ENCODE results near the gene GAS7.

The GAS7 gene

DNA sequence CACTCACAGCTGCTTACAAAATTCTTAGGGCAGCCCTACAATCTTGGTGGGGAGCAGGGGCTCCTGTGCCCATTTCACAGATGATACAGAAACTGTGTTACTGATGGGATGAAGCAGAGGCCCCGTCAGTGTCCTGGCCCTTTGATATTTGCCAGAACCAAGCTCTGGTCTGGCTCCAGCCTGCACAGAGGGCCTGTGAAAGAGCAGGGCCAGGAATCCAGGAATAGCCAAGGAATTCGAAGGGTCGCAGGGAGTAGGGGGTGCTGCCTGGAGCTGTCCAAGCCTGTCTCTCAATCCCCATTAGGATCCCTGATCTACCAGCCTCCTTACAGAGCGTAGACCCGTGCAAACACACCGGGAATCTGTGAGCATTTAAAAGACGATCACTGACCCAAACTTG is 207.1 kb downstream of the GAS7 start:
- 0 out of 2 replicates have a peak, but pooled peaks cover 2% of the 10 kb centered on the region for H3K9me3 ChIP-seq (ENCODE audit: control insufficient read depth, insufficient read depth, low read depth, low read length)
- no peak overlapping the region for H3K27ac ChIP-seq (ENCODE audit: low read depth, low read length)
- H3K27me3 ChIP-seq (ENCODE audit: control insufficient read depth, insufficient read depth, low read length) = no peaks in the 10 kb centered on the region
- H3K4me3 ChIP-seq (ENCODE audit: low read depth, low read length) = no peak overlapping the region
- H3K4me1 ChIP-seq (ENCODE audit: control insufficient read depth, insufficient read depth, low read length) = peaks cover 5% of the 10 kb centered on the region
- H3K36me3 ChIP-seq (ENCODE audit: control insufficient read depth, insufficient read depth, low read length) = no peaks in the 10 kb centered on the region
- no peak overlapping the region for H3K9ac ChIP-seq (ENCODE audit: low read length)

GRCh38 chr17:9987779-9988585 is 210.4 kb downstream of the GAS7 start:
- peaks cover 5% of the 10 kb centered on the region for H3K4me1 ChIP-seq (ENCODE audit: control insufficient read depth, insufficient read depth, low read length)
- H3K36me3 ChIP-seq (ENCODE audit: control insufficient read depth, insufficient read depth, low read length) = no peaks in the 10 kb centered on the region
- no peak overlapping the region for H3K27ac ChIP-seq (ENCODE audit: low read depth, low read length)
- no peak overlapping the region for H3K4me3 ChIP-seq (ENCODE audit: low read depth, low read length)
- H3K27me3 ChIP-seq (ENCODE audit: control insufficient read depth, insufficient read depth, low read length) = no peaks in the 10 kb centered on the region
- 0 out of 2 replicates have a peak, but pooled peaks cover 2% of the 10 kb centered on the region for H3K9me3 ChIP-seq (ENCODE audit: control insufficient read depth, insufficient read depth, low read depth, low read length)
- H3K9ac ChIP-seq (ENCODE audit: low read length) = no peak overlapping the region

DNA sequence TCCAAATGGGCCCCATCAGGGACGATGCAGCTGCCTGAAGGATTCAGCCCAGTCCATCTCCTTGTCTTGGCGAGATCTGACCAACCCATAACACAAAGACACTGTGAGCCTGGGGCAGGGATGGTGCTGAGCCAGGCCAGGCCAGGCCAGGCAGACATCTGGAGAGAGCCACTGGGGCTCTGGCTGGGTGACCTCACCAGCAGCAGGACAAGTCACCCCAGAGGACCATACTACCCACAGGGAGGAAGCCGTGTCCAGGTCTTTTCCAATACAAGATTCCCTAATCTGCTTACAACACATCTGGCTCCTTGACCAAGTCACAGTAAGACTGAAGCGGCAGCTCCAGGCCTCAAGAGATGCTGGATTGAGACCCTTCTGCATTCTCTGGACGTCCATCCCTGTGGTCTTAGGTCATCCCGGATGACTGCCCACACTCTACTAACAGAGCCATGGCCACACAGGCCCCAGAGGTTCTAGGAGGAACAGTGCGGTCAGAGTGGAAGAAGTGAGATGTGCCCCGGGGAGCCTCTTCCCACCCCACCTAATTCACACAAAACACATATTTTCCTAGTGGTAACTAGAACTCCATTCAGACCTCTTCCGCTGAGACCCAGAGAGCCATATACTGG is 211.5 kb downstream of the GAS7 start:
- 0 out of 2 replicates have a peak, but pooled peaks cover 2% of the 10 kb centered on the region for H3K9me3 ChIP-seq (ENCODE audit: control insufficient read depth, insufficient read depth, low read depth, low read length)
- H3K27ac ChIP-seq (ENCODE audit: low read depth, low read length) = no peak overlapping the region
- H3K36me3 ChIP-seq (ENCODE audit: control insufficient read depth, insufficient read depth, low read length) = no peaks in the 10 kb centered on the region
- peaks cover 5% of the 10 kb centered on the region for H3K4me1 ChIP-seq (ENCODE audit: control insufficient read depth, insufficient read depth, low read length)
- H3K27me3 ChIP-seq (ENCODE audit: control insufficient read depth, insufficient read depth, low read length) = no peaks in the 10 kb centered on the region
- H3K4me3 ChIP-seq (ENCODE audit: low read depth, low read length) = no peak overlapping the region
- no peak overlapping the region for H3K9ac ChIP-seq (ENCODE audit: low read length)

GRCh38 chr17:9985646-9986045 is 212.8 kb downstream of the GAS7 start:
- Histone ChIP-seq H3K9me3 (ENCODE audit: control insufficient read depth, insufficient read depth, low read depth, low read length) (0 out of 2 replicates have a peak, but pooled peaks cover 2% of the 10 kb centered on the region), H3K27ac (ENCODE audit: low read depth, low read length) (no peak overlapping the region), H3K4me1 (ENCODE audit: control insufficient read depth, insufficient read depth, low read length) (peaks cover 5% of the 10 kb centered on the region), H3K36me3 (ENCODE audit: control insufficient read depth, insufficient read depth, low read length) (no peaks in the 10 kb centered on the region), H3K4me3 (ENCODE audit: low read depth, low read length) (no peak overlapping the region), H3K9ac (ENCODE audit: low read length) (no peak overlapping the region), H3K27me3 (ENCODE audit: control insufficient read depth, insufficient read depth, low read length) (no peaks in the 10 kb centered on the region)

DNA sequence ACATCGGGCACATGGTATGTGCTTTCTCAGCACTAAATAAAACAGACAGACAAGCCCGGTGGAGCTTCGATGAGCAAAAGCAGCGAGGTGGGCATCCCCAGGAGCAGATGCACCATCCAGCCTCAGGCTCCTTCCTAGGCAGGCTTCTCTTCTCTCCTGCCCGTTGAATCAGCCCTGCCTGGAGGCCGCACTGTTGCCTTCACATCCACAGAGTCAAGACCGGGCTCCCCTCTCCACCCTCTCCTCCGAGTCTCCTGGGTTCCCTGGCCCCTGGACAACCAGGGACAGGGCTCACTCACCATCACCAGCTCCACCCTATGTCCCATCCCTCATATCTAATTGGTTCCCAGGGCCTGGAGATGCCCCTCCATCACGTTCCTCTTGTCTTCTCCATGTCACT is 213.6 kb downstream of the GAS7 start:
- H3K27ac ChIP-seq (ENCODE audit: low read depth, low read length) = no peak overlapping the region

DNA sequence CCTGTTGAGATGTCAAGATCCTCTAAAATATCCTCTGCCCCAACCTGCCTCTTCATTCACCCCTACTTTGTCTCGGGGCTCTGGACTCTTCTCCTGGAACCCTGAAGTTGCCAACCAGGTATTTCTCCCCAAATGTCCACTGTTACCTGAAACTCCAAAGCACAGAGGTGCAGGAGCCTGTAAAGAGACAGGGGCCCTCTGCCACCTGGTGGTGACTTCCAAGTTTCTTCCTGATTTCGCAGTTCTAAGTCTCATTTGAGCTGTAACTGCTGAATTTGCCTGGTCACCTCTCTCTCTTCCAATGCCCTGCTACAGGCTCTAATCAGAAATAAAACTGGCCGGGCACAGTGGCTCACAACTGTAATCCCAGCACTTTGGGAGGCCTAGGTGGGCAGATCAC is 216.2 kb downstream of the GAS7 start:
- Histone ChIP-seq H3K4me1 (ENCODE audit: control insufficient read depth, insufficient read depth, low read length) (no peaks in the 10 kb centered on the region), H3K9ac (ENCODE audit: low read length) (no peak overlapping the region), H3K4me3 (ENCODE audit: low read depth, low read length) (no peak overlapping the region)

More for the DNA sequence above, 213.6 kb downstream of the GAS7 start:
- Histone ChIP-seq H3K9ac (ENCODE audit: low read length) (no peak overlapping the region), H3K27me3 (ENCODE audit: control insufficient read depth, insufficient read depth, low read length) (no peaks in the 10 kb centered on the region), H3K36me3 (ENCODE audit: control insufficient read depth, insufficient read depth, low read length) (no peaks in the 10 kb centered on the region), H3K4me1 (ENCODE audit: control insufficient read depth, insufficient read depth, low read length) (peaks cover 5% of the 10 kb centered on the region), H3K9me3 (ENCODE audit: control insufficient read depth, insufficient read depth, low read depth, low read length) (0 out of 2 replicates have a peak, but pooled peaks cover 2% of the 10 kb centered on the region), H3K4me3 (ENCODE audit: low read depth, low read length) (no peak overlapping the region)

GRCh38 chr17:9981344-9981915 is 217.0 kb downstream of the GAS7 start:
- H3K27ac ChIP-seq (ENCODE audit: low read depth, low read length) = no peak overlapping the region
- no peaks in the 10 kb centered on the region for H3K4me1 ChIP-seq (ENCODE audit: control insufficient read depth, insufficient read depth, low read length)
- no peak overlapping the region for H3K4me3 ChIP-seq (ENCODE audit: low read depth, low read length)
- no peaks in the 10 kb centered on the region for H3K27me3 ChIP-seq (ENCODE audit: control insufficient read depth, insufficient read depth, low read length)
- no peak overlapping the region for H3K9ac ChIP-seq (ENCODE audit: low read length)
- no peaks in the 10 kb centered on the region for H3K36me3 ChIP-seq (ENCODE audit: control insufficient read depth, insufficient read depth, low read length)
- H3K9me3 ChIP-seq (ENCODE audit: control insufficient read depth, insufficient read depth, low read depth, low read length) = no peaks in the 10 kb centered on the region

More for the DNA sequence above, 216.2 kb downstream of the GAS7 start:
- no peak overlapping the region for H3K27ac ChIP-seq (ENCODE audit: low read depth, low read length)
- H3K27me3 ChIP-seq (ENCODE audit: control insufficient read depth, insufficient read depth, low read length) = no peaks in the 10 kb centered on the region
- no peaks in the 10 kb centered on the region for H3K9me3 ChIP-seq (ENCODE audit: control insufficient read depth, insufficient read depth, low read depth, low read length)
- H3K36me3 ChIP-seq (ENCODE audit: control insufficient read depth, insufficient read depth, low read length) = no peaks in the 10 kb centered on the region

DNA sequence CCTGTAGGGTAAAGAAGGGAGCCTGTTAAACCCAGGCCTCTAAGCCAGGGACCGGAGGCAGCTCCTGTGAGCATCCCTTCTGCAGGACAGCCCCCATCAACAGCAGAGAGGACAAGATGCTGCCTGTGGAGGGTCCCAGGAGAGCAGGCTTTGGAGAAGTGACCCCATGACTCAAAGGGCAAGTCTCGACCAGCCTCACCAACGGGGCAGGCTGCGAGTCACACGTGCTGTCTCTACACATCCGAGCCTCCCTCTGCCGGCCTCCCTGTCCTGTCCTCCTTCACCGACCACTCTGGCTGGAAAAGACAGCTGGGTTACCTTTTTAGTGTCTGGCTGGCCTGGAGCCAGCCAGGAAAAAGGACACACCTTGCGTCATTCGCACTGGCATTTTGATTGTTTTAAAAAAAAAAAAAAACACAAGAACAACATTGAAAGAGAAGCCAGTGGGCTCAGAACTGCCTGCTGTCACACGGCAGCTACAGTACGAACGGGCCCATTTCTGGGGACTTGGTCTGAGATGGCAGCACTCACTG is 218.9 kb downstream of the GAS7 start:
- H3K36me3 ChIP-seq (ENCODE audit: control insufficient read depth, insufficient read depth, low read length) = no peaks in the 10 kb centered on the region
- H3K9me3 ChIP-seq (ENCODE audit: control insufficient read depth, insufficient read depth, low read depth, low read length) = no peaks in the 10 kb centered on the region
- no peaks in the 10 kb centered on the region for H3K4me1 ChIP-seq (ENCODE audit: control insufficient read depth, insufficient read depth, low read length)
- H3K9ac ChIP-seq (ENCODE audit: low read length) = no peak overlapping the region
- no peak overlapping the region for H3K27ac ChIP-seq (ENCODE audit: low read depth, low read length)
- H3K27me3 ChIP-seq (ENCODE audit: control insufficient read depth, insufficient read depth, low read length) = no peaks in the 10 kb centered on the region
- no peak overlapping the region for H3K4me3 ChIP-seq (ENCODE audit: low read depth, low read length)

DNA sequence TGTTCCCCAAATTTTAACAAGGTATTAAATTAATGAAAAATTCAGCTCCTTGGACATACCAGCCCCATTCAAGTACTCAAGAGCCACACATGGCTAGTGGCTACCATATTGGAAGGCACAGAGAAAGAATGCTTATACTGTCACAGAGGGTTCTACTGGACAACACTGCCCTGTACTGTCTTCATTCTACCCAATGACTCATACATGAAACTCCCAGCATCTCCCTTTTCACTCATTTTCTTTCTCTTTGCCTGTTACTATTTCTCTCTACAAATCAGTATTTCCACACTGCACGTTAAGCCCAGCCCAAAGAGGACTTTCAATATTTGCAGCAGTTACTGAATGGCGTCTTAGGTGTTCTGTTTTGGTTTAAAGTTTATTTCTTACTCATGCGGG is 221.2 kb downstream of the GAS7 start:
- Histone ChIP-seq H3K4me3 (ENCODE audit: low read depth, low read length) (no peak overlapping the region), H3K36me3 (ENCODE audit: control insufficient read depth, insufficient read depth, low read length) (no peaks in the 10 kb centered on the region), H3K4me1 (ENCODE audit: control insufficient read depth, insufficient read depth, low read length) (peaks cover 5% of the 10 kb centered on the region; the same call in 1 of the 2 replicates), H3K27me3 (ENCODE audit: control insufficient read depth, insufficient read depth, low read length) (no peaks in the 10 kb centered on the region), H3K9me3 (ENCODE audit: control insufficient read depth, insufficient read depth, low read depth, low read length) (no peaks in the 10 kb centered on the region), H3K9ac (ENCODE audit: low read length) (no peak overlapping the region), H3K27ac (ENCODE audit: low read depth, low read length) (no peak overlapping the region)

DNA sequence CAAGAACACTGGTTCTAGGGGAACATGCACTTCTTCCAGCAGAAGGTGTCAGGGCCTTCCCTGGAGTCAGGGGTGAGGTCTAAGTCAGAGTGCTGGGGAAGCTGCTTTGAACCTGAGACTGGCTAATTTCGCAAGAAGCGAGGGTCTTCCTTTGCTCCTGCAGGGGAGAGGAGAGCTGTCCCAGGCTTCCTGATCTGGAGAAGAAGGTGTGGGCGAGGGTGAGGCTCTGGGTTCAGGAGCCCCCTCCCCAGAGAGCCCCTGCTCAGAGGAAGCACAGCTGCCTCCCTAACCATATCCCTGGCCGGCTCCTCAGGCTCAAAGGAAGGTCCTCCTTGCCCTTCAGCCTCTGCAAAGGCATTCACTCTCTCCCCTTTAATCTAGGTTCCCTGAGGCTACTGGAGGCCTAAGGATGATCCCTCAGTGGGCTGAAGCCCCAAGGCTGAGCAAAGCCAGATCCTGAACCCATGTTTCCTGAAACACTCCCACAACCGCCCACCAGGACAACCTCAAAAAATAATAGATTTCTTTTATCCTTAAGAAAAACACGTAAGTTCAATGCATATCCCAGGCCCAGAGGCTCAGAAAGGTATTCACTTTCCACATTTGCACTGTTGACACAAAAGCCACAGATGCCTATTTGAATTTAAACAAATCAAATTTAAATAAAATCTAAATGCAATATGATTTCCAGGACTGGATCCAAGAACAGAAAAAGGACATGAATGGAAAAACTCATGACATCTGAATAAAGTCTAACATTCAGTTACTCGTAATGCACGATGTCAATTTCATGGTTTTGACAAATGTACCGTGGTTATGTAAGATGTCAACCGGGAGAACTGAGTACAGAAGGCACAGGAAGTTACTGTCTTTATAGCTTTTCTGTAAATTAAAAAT is 221.9 kb downstream of the GAS7 start:
- H3K9me3 ChIP-seq (ENCODE audit: control insufficient read depth, insufficient read depth, low read depth, low read length) = no peaks in the 10 kb centered on the region
- no peak overlapping the region for H3K9ac ChIP-seq (ENCODE audit: low read length)
- H3K4me1 ChIP-seq (ENCODE audit: control insufficient read depth, insufficient read depth, low read length) = peaks cover 9% of the 10 kb centered on the region; the same call in 1 of the 2 replicates
- no peak overlapping the region for H3K4me3 ChIP-seq (ENCODE audit: low read depth, low read length)
- no peak overlapping the region for H3K27ac ChIP-seq (ENCODE audit: low read depth, low read length)
- no peaks in the 10 kb centered on the region for H3K27me3 ChIP-seq (ENCODE audit: control insufficient read depth, insufficient read depth, low read length)
- no peaks in the 10 kb centered on the region for H3K36me3 ChIP-seq (ENCODE audit: control insufficient read depth, insufficient read depth, low read length)

Measured in HUES6 (cell line).